Adrenal gland (tissue), 5 donors: Measurements from ENCODE around the gene CEBPE.

Experiments used
- CTCF ChIP-seq, 6 experiments: fragments of 450-650 bp in 4 of 6; fragments of 200-600 bp in 2 of 6; sonication (generic) in 1 of 6; IDR thresholded peaks; 1 replicate in 5 of 6; 2 replicates in 1 of 6; pipeline versions ENCODE4 v1.5.1 to v1.8.0; 2016 to 2021; ENCODE audit warnings: antibody characterized with exemption in 6 of 6, mild to moderate bottlenecking in 2 of 6, moderate library complexity in 1 of 6
- POLR2A ChIP-seq, 2 donors: fragments of 450-650 bp; IDR thresholded peaks; one replicate each; pipeline ENCODE4 v1.6.1; 2017; ENCODE audit warnings: antibody characterized with exemption in 2 of 2, mild to moderate bottlenecking in 2 of 2, moderate library complexity in 1 of 2
- donor health status: DM: no; HTN: no; CAD: no.

DNA sequence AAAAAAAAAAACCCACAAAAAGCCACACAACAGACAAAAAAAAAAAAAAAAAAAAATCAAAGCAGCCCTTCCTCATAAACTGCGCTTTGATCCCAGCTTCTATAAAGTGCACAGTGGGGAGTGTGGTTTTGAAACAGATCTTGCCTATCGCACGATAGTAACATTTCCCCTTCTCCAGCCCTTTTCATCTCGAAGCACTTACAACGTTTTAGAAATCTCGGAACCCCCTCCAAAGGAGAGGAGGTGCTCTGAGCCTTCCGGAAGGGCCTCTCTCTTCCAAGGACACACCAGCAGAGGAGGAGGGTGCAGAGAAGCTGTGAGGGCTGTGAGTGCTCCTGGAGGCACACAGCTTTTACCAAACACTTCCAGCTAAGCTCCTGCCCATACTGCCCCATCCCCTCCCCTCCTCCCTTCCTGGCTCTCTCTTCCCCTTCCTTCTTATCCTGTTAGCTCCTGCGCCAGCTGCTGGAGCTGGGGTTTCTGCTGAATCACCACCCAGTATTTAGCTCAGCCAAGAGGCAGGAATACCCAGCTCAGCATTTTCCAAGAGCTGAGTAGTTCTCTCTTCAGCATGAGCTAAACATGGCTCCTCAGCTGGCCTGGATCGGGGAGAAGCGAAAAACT, 36.0 kb upstream of the CEBPE start:
- TF ChIP-seq CTCF (IDR thresholded peaks at IDR 0.05): no peak
- TF ChIP-seq POLR2A (IDR thresholded peaks at IDR 0.05): peak in 1 of 2 donors; percentile 86
